HCT116 (cell line): ENCODE results near the gene STXBP5.

Source experiments
- CBX3 ChIP-seq: IDR thresholded peaks from 2 replicates; pipeline ENCODE4 v1.6.1; 2012; ENCODE audit warnings: low read depth
- CEBPB ChIP-seq: IDR thresholded peaks from 2 replicates; pipeline ENCODE4 v1.6.1; 2012; ENCODE audit warnings: low read depth
- CTCF ChIP-seq, 3 experiments: fragments of 200-600 bp in 1 of 3; sonication (generic) in 1 of 3; IDR thresholded peaks in 2 of 3; conservative IDR thresholded peaks in 1 of 3; 2 replicates each; pipeline ENCODE4 v1.5.1; 2012 to 2017; ENCODE audit warnings: low read depth in 2 of 3, low read length in 2 of 3, antibody characterized with exemption in 1 of 3, borderline replicate concordance in 1 of 3, control low read depth in 1 of 3, mild to moderate bottlenecking in 1 of 3, mixed read lengths in 1 of 3, mixed run types in 1 of 3, moderate library complexity in 1 of 3; ENCODE audit not compliant: insufficient read depth in 1 of 3
- EZH2 ChIP-seq: fragments of 200-600 bp; sonication (generic); IDR thresholded peaks from 2 replicates; pipeline ENCODE4 v1.6.1; 2017; ENCODE audit warnings: antibody characterized with exemption, mixed run types
- EZH2phosphoT487 ChIP-seq: fragments of 200-600 bp; IDR thresholded peaks from 2 replicates; pipeline ENCODE4 v1.6.1; 2018; ENCODE audit warnings: antibody characterized with exemption, borderline replicate concordance
- FOSL1 ChIP-seq: IDR thresholded peaks from 2 replicates; pipeline ENCODE4 v1.6.1; 2012; ENCODE audit warnings: low read depth
- POLR2A ChIP-seq: IDR thresholded peaks from 2 replicates; pipeline ENCODE4 v1.7.0; 2011; ENCODE audit warnings: borderline replicate concordance; ENCODE audit not compliant: insufficient read depth, insufficient read length; ENCODE audit errors: extremely low read depth
- SP1 ChIP-seq: IDR thresholded peaks from 2 replicates; pipeline ENCODE4 v1.6.1; 2012; ENCODE audit warnings: low read depth
- TCF7L2 ChIP-seq: IDR thresholded peaks from 2 replicates; pipeline ENCODE4 v1.7.0; 2011; ENCODE audit warnings: borderline replicate concordance, inconsistent platforms; ENCODE audit not compliant: insufficient read depth, insufficient read length; ENCODE audit errors: extremely low read depth
- TF ChIP-seq, protein P1 (sequence below): IDR thresholded peaks from 2 replicates; pipeline ENCODE4 v1.6.1; 2012; ENCODE audit warnings: low read depth
- TF ChIP-seq, protein P2 (sequence below): IDR thresholded peaks from 2 replicates; pipeline ENCODE4 v1.6.1; 2012

DNA sequence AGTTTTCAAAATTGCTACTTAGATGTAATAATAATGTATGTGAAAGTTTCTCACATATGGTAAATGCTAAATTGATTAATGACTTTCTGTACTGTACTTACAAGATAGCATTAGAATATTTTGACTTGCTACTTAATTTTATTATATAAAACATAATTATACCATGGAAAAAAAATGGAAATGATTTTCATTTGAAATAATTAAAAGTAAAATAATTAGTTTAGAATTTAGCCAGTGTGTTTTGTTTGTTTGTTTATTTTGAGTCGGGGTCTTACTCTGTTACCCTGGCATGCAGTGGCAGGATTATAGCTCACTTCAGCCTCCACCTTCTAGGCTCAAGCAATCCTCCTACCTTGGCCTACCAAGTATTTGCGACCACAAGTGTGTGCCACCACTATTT is 7.1 kb downstream of the STXBP5 start:
- TF ChIP-seq SP1, result no peak
- no peak for TF ChIP-seq CBX3
- no peak for TF ChIP-seq CTCF (IDR thresholded peaks at IDR 0.05 in 2 of 3, conservative IDR thresholded peaks at IDR 0.05 in 1 of 3; ENCODE audit: borderline replicate concordance in 1 of 3, insufficient read depth in 1 of 3, low read depth in 2 of 3, low read length in 2 of 3)
- no peak for TF ChIP-seq FOSL1
- TF ChIP-seq EZH2phosphoT487, result no peak
- TF ChIP-seq, protein P1, sequence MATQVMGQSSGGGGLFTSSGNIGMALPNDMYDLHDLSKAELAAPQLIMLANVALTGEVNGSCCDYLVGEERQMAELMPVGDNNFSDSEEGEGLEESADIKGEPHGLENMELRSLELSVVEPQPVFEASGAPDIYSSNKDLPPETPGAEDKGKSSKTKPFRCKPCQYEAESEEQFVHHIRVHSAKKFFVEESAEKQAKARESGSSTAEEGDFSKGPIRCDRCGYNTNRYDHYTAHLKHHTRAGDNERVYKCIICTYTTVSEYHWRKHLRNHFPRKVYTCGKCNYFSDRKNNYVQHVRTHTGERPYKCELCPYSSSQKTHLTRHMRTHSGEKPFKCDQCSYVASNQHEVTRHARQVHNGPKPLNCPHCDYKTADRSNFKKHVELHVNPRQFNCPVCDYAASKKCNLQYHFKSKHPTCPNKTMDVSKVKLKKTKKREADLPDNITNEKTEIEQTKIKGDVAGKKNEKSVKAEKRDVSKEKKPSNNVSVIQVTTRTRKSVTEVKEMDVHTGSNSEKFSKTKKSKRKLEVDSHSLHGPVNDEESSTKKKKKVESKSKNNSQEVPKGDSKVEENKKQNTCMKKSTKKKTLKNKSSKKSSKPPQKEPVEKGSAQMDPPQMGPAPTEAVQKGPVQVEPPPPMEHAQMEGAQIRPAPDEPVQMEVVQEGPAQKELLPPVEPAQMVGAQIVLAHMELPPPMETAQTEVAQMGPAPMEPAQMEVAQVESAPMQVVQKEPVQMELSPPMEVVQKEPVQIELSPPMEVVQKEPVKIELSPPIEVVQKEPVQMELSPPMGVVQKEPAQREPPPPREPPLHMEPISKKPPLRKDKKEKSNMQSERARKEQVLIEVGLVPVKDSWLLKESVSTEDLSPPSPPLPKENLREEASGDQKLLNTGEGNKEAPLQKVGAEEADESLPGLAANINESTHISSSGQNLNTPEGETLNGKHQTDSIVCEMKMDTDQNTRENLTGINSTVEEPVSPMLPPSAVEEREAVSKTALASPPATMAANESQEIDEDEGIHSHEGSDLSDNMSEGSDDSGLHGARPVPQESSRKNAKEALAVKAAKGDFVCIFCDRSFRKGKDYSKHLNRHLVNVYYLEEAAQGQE, result no peak
- TF ChIP-seq TCF7L2, result no peak
- TF ChIP-seq POLR2A, result no peak
- TF ChIP-seq CEBPB, result no peak
- TF ChIP-seq EZH2, result no peak
- TF ChIP-seq, protein P2, sequence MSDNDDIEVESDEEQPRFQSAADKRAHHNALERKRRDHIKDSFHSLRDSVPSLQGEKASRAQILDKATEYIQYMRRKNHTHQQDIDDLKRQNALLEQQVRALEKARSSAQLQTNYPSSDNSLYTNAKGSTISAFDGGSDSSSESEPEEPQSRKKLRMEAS, result no peak
